CD4-positive, alpha-beta T cell treated with Interferon gamma for 1 hour (primary cell): Measurements from ENCODE around the gene ABI1.

Experiments
- DNase-seq: peaks from one replicate; pipeline ENCODE4 v3.0.0-alpha.2; 2020

ABI1 gene

GRCh38 chr10:26765549-26765948 lies 95.2 kb downstream of the ABI1 start:
- DNase-seq: no peak

- DNase-seq: no peak
Measured at GRCh38 chr10:26759008-26759407, 101.8 kb downstream of the ABI1 start.

GRCh38 chr10:26755443-26755903 lies 105.3 kb downstream of the ABI1 start:
- no peak for DNase-seq

- no peak for DNase-seq
Measured at GRCh38 chr10:26746061-26746460, 114.7 kb downstream of the ABI1 start.

- no peak for DNase-seq
Measured at GRCh38 chr10:26743841-26744240, 116.9 kb downstream of the ABI1 start.

- no peak for DNase-seq
Measured at GRCh38 chr10:26743091-26743490, 117.7 kb downstream of the ABI1 start.

- no peak for DNase-seq
Measured at GRCh38 chr10:26741368-26741767, 119.4 kb downstream of the ABI1 start.

GRCh38 chr10:26739071-26739631 lies 121.6 kb downstream of the ABI1 start:
- no peak for DNase-seq

- DNase-seq: no peak
Measured at GRCh38 chr10:26738301-26738911, 122.4 kb downstream of the ABI1 start.

- DNase-seq: peak; percentile 48
Measured at GRCh38 chr10:26737730-26738129, 123.0 kb downstream of the ABI1 start.

GRCh38 chr10:26735435-26735834 lies 125.3 kb downstream of the ABI1 start:
- DNase-seq: no peak

- DNase-seq: no peak
Measured at GRCh38 chr10:26733750-26734568, 126.8 kb downstream of the ABI1 start.

- no peak for DNase-seq
Measured at GRCh38 chr10:26730552-26730951, 130.2 kb downstream of the ABI1 start.

GRCh38 chr10:26729395-26729794 lies 131.4 kb downstream of the ABI1 start:
- no peak for DNase-seq

GRCh38 chr10:26728957-26729356 lies 131.8 kb downstream of the ABI1 start:
- no peak for DNase-seq

- DNase-seq: no peak
Measured at GRCh38 chr10:26727005-26727404, 133.8 kb downstream of the ABI1 start.

- peak; percentile 48 for DNase-seq
Measured at GRCh38 chr10:26725837-26726727, 134.7 kb downstream of the ABI1 start.

GRCh38 chr10:26723016-26723415 lies 137.7 kb downstream of the ABI1 start:
- DNase-seq: no peak

- DNase-seq: peak; percentile 21
Measured at GRCh38 chr10:26721561-26721960, 139.2 kb downstream of the ABI1 start.

- no peak for DNase-seq
Measured at GRCh38 chr10:26717476-26717875, 143.3 kb downstream of the ABI1 start.

GRCh38 chr10:26715137-26715487 lies 145.6 kb downstream of the ABI1 start:
- DNase-seq: no peak

- no peak for DNase-seq
Measured at GRCh38 chr10:26714415-26715136, 146.2 kb downstream of the ABI1 start.
